HepG2 (cell line): ENCODE measurements around the gene HNRNPL. TPM values are rescaled to one million over a fixed set of nuclear protein-coding genes. Genes with fewer than 3 reads are reported as not detected.

Experiments
- POLR2A ChIP-seq, 2 experiments: IDR thresholded peaks; 2 replicates each; pipeline ENCODE4 v1.6.1; 2011; ENCODE audit warnings: low read depth in 2 of 2, low read length in 2 of 2, mild to moderate bottlenecking in 1 of 2, moderate library complexity in 1 of 2; ENCODE audit not compliant: insufficient read depth in 1 of 2
- RXRB ChIP-seq: IDR thresholded peaks from 2 replicates; pipeline ENCODE4 v1.6.1; 2016; ENCODE audit warnings: borderline replicate concordance, missing genetic modification reagents, missing compliant biosample characterization
- SIN3B ChIP-seq: fragments of 150-350 bp; IDR thresholded peaks from 2 replicates; pipeline ENCODE4 v1.6.1; 2014; ENCODE audit warnings: low read length
- ZNF350 ChIP-seq: sonication (generic); formaldehyde crosslinking; IDR thresholded peaks from 2 replicates; pipeline ENCODE4 v1.4.0; 2020; ENCODE audit warnings: mild to moderate bottlenecking, low read depth, missing genetic modification reagents, borderline replicate concordance
- ZNF563 ChIP-seq: sonication (generic); formaldehyde crosslinking; IDR thresholded peaks from 2 replicates; pipeline ENCODE4 v1.8.0; 2022; ENCODE audit warnings: mild to moderate bottlenecking, moderate library complexity, missing genetic modification reagents
- ZNF619 ChIP-seq: sonication (generic); formaldehyde crosslinking; IDR thresholded peaks from 2 replicates; pipeline ENCODE4 v1.4.0; 2020; ENCODE audit warnings: mild to moderate bottlenecking, missing genetic modification reagents
- ZNF660 ChIP-seq: sonication (generic); formaldehyde crosslinking; IDR thresholded peaks from 2 replicates; pipeline ENCODE4 v1.5.1; 2020; ENCODE audit warnings: mild to moderate bottlenecking, low read depth, missing genetic modification reagents, borderline replicate concordance
- ZNF678 ChIP-seq: sonication (generic); formaldehyde crosslinking; IDR thresholded peaks from 2 replicates; pipeline ENCODE4 v1.4.0; 2020; ENCODE audit warnings: mild to moderate bottlenecking, missing genetic modification reagents
- ZNF775 ChIP-seq: sonication (generic); formaldehyde crosslinking; IDR thresholded peaks from 2 replicates; pipeline ENCODE4 v1.4.0; 2020; ENCODE audit warnings: missing genetic modification reagents, mild to moderate bottlenecking, moderate library complexity, borderline replicate concordance
- ZNF816 ChIP-seq: sonication (generic); formaldehyde crosslinking; IDR thresholded peaks from 2 replicates; pipeline ENCODE4 v1.8.0; 2022; ENCODE audit warnings: missing genetic modification reagents, mild to moderate bottlenecking, borderline replicate concordance
- ZNF879 ChIP-seq: sonication (generic); formaldehyde crosslinking; IDR thresholded peaks from 2 replicates; pipeline ENCODE4 v1.8.1; 2023; ENCODE audit warnings: missing genetic modification reagents
- ZSCAN22 ChIP-seq: sonication (generic); formaldehyde crosslinking; IDR thresholded peaks from 2 replicates; pipeline ENCODE4 v1.4.0; 2020; ENCODE audit warnings: mild to moderate bottlenecking, missing genetic modification reagents
- ZSCAN25 ChIP-seq: sonication (generic); formaldehyde crosslinking; IDR thresholded peaks from 2 replicates; pipeline ENCODE4 v1.8.0; 2022; ENCODE audit warnings: mild to moderate bottlenecking, missing genetic modification reagents
- polyA plus RNA-seq, 8 experiments: library from polyadenylated mRNA; depleted of rRNA in 3 of 8; stranded (reverse) in 7 of 8; unstranded in 1 of 8; fragments of >200 nt; fragmentation: Illumina TruSeq in 4 of 8; extraction: Trizol in 4 of 8; gene quantifications; 2 replicates each; pipeline versions ENCODE4 v1.2.1 to v1.2.3, GENCODE V29; 2011 to 2016; ENCODE audit warnings: low read depth in 4 of 8, missing spikeins in 1 of 8, mixed read lengths in 1 of 8; ENCODE audit not compliant: insufficient read depth in 1 of 8
- total RNA-seq, 5 experiments: library from RNA; depleted of rRNA; stranded (reverse); fragments of >200 nt; fragmentation: Illumina TruSeq; extraction: Trizol; gene quantifications; 2 replicates each; pipeline ENCODE4 v1.2.3, GENCODE V29; 2016; ENCODE audit warnings: low read depth in 1 of 5
- TF ChIP-seq, protein P1 (sequence below): sonication (generic); formaldehyde crosslinking; IDR thresholded peaks from 2 replicates; pipeline ENCODE4 v1.4.0; 2020; ENCODE audit warnings: missing genetic modification reagents, mild to moderate bottlenecking, borderline replicate concordance
- TF ChIP-seq, protein P2 (sequence below): sonication (generic); formaldehyde crosslinking; IDR thresholded peaks from 2 replicates; pipeline ENCODE4 v1.4.0; 2020; ENCODE audit warnings: mild to moderate bottlenecking, missing genetic modification reagents
- TF ChIP-seq, protein P3 (sequence below): sonication (generic); formaldehyde crosslinking; IDR thresholded peaks from 2 replicates; pipeline ENCODE4; 2020; ENCODE audit warnings: missing genetic modification reagents, mild to moderate bottlenecking, borderline replicate concordance
- TF ChIP-seq, protein P4 (sequence below): IDR thresholded peaks from 2 replicates; pipeline ENCODE4 v1.6.1; 2012; ENCODE audit warnings: inconsistent platforms
- TF ChIP-seq, protein P5 (sequence below): sonication (generic); formaldehyde crosslinking; IDR thresholded peaks from 2 replicates; pipeline ENCODE4 v1.5.0; 2020; ENCODE audit warnings: mild to moderate bottlenecking, low read depth, missing genetic modification reagents, borderline replicate concordance
- TF ChIP-seq, protein P6 (sequence below): sonication (generic); formaldehyde crosslinking; IDR thresholded peaks from 2 replicates; pipeline ENCODE4 v1.8.1; 2023; ENCODE audit warnings: mild to moderate bottlenecking, missing genetic modification reagents

Gene HNRNPL
- total and polyA plus RNA-seq, 2 of the 13 experiments (the other 11 are each of a cell fraction or from before 2014, with no cell fraction given) = 156 to 278 TPM

DNA sequence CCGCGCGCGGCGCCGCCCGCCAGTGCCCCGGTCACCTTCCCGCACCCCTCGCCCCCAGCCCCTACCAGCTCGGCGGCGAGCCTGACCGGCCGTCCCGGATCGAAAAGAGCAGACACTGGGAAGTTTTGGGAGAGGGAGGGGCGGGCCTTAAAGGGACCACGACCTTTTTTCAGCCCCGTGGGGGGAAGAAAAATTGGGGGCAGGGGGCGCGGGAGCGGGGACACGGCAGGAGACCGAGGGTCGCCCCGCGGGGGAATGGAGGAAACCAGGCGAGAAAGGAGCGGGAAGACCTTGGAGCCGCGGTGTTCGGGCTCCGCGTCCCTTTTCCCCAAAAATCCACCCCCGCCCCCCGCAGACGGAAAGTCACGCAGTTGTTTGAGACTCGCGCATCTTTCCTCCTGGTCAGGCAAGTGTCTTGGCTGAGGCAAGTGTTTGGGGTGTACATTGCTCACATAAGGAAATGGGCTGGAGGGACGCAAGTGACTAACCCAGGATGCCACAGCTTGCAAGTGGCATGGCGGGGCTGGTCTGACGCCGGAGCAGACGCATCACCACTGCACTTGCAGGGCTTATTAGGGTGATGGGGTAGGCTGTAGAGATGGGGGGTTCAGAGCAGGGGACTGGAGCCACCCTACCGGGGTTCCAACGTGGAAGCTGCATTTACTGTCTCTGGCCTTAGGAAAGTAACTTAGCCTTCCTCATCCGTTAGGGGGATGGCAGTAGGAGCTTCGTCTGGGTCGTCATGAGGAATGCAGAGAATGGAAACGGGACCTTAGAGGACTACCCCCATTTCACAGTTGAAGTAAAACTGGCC is 2.7 kb upstream of the HNRNPL start (continued):
- TF ChIP-seq, protein P1, sequence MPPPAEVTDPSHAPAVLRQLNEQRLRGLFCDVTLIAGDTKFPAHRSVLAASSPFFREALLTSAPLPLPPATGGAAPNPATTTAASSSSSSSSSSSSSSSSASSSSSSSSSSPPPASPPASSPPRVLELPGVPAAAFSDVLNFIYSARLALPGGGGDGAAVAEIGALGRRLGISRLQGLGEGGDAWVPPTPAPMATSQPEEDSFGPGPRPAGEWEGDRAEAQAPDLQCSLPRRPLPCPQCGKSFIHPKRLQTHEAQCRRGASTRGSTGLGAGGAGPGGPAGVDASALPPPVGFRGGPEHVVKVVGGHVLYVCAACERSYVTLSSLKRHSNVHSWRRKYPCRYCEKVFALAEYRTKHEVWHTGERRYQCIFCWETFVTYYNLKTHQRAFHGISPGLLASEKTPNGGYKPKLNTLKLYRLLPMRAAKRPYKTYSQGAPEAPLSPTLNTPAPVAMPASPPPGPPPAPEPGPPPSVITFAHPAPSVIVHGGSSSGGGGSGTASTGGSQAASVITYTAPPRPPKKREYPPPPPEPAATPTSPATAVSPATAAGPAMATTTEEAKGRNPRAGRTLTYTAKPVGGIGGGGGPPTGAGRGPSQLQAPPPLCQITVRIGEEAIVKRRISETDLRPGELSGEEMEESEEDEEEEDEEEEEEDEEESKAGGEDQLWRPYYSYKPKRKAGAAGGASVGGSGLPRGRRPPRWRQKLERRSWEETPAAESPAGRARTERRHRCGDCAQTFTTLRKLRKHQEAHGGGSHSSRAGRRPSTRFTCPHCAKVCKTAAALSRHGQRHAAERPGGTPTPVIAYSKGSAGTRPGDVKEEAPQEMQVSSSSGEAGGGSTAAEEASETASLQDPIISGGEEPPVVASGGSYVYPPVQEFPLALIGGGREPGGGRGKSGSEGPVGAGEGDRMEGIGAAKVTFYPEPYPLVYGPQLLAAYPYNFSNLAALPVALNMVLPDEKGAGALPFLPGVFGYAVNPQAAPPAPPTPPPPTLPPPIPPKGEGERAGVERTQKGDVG (CRISPR knock-in tag) = no peak
- TF ChIP-seq, protein P2, sequence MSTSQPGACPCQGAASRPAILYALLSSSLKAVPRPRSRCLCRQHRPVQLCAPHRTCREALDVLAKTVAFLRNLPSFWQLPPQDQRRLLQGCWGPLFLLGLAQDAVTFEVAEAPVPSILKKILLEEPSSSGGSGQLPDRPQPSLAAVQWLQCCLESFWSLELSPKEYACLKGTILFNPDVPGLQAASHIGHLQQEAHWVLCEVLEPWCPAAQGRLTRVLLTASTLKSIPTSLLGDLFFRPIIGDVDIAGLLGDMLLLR (CRISPR knock-in tag) = no peak
- TF ChIP-seq, protein P3, sequence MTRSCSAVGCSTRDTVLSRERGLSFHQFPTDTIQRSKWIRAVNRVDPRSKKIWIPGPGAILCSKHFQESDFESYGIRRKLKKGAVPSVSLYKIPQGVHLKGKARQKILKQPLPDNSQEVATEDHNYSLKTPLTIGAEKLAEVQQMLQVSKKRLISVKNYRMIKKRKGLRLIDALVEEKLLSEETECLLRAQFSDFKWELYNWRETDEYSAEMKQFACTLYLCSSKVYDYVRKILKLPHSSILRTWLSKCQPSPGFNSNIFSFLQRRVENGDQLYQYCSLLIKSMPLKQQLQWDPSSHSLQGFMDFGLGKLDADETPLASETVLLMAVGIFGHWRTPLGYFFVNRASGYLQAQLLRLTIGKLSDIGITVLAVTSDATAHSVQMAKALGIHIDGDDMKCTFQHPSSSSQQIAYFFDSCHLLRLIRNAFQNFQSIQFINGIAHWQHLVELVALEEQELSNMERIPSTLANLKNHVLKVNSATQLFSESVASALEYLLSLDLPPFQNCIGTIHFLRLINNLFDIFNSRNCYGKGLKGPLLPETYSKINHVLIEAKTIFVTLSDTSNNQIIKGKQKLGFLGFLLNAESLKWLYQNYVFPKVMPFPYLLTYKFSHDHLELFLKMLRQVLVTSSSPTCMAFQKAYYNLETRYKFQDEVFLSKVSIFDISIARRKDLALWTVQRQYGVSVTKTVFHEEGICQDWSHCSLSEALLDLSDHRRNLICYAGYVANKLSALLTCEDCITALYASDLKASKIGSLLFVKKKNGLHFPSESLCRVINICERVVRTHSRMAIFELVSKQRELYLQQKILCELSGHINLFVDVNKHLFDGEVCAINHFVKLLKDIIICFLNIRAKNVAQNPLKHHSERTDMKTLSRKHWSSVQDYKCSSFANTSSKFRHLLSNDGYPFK = no peak
- TF ChIP-seq ZNF350 (CRISPR knock-in tag) = no peak; the same call in 1 of the 2 replicates
- no peak for TF ChIP-seq ZNF775 (CRISPR knock-in tag)
- TF ChIP-seq RXRB (CRISPR knock-in tag) = no peak
- TF ChIP-seq ZNF660 (CRISPR knock-in tag) = no peak
- TF ChIP-seq, protein P4, sequence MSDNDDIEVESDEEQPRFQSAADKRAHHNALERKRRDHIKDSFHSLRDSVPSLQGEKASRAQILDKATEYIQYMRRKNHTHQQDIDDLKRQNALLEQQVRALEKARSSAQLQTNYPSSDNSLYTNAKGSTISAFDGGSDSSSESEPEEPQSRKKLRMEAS = no peak
- no peak for TF ChIP-seq ZNF619 (CRISPR knock-in tag)
- peak in 1 of 2 experiments; percentile 37; a peak in 1 of 4 replicates for TF ChIP-seq POLR2A (IDR thresholded peaks at IDR 0.05; ENCODE audit: insufficient read depth in 1 of 2, low read depth in 2 of 2, low read length in 2 of 2)
- no peak for TF ChIP-seq ZNF678 (CRISPR knock-in tag)
- TF ChIP-seq ZSCAN22 = no peak
- TF ChIP-seq, protein P5, sequence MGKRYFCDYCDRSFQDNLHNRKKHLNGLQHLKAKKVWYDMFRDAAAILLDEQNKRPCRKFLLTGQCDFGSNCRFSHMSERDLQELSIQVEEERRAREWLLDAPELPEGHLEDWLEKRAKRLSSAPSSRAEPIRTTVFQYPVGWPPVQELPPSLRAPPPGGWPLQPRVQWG = no peak
- TF ChIP-seq ZNF563 = no peak
- TF ChIP-seq ZSCAN25 (CRISPR knock-in tag) = no peak
- TF ChIP-seq ZNF816 (CRISPR knock-in tag) = no peak
- TF ChIP-seq SIN3B = no peak
- TF ChIP-seq, protein P6, sequence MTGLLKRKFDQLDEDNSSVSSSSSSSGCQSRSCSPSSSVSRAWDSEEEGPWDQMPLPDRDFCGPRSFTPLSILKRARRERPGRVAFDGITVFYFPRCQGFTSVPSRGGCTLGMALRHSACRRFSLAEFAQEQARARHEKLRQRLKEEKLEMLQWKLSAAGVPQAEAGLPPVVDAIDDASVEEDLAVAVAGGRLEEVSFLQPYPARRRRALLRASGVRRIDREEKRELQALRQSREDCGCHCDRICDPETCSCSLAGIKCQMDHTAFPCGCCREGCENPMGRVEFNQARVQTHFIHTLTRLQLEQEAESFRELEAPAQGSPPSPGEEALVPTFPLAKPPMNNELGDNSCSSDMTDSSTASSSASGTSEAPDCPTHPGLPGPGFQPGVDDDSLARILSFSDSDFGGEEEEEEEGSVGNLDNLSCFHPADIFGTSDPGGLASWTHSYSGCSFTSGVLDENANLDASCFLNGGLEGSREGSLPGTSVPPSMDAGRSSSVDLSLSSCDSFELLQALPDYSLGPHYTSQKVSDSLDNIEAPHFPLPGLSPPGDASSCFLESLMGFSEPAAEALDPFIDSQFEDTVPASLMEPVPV (CRISPR knock-in tag) = no peak
- TF ChIP-seq ZNF879 (CRISPR knock-in tag) = no peak
